ENCODE data around the gene SCD5. TPM values are rescaled to one million over a fixed set of nuclear protein-coding genes. Genes with fewer than 3 reads are reported as not detected.

Gene SCD5
- total RNA-seq, 1 donor from 2014 or later: 36.9 TPM

DNA sequence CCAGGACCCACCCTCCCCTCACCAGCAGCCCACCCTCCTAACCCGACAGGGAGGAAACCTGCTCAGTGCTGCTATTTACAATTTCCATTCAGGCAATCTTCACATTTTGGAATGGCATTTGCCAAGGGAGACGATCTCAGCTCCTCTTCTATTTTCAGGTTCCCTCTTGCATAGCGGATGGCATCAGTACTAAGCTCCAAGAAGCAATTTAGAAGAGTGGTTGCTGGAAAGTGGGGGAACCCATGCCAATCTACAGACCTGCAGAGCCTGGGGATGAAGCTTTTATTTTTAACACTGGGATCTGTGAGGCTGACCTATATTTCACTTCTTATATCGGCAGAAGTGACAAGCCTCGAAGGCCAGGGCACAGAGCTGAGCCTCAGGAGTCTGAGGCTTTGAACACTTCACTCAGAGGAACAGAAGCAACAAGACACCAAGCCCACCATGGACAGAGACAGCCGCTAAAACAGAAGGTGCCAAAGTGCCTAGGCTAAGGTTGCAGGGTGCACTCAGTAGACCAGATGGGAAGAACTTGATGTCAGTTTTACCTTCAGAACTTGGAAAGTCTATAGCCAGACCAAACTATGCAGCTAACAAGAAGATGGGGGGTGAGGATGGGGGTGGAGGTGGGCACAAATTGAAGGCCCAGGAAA is 44.0 kb downstream of the SCD5 start:
- H3K4me2 ChIP-seq: no peak overlapping the region
- no peak for DNase-seq (ENCODE audit: low spot score)
- no peaks in the 10 kb centered on the region for H3F3A ChIP-seq (ENCODE audit: low read depth)
- H3K36me3 ChIP-seq: no peaks in the 10 kb centered on the region
- peaks cover 38% of the 10 kb centered on the region for H4K20me1 ChIP-seq (ENCODE audit: low read depth)
- Mint-ChIP-seq H3K27ac (peak overlapping the region; percentile 31), H3K27me3 (ENCODE audit: insufficient read depth, low read depth) (peaks cover 6% of the 10 kb centered on the region), H3K4me3 (no peak overlapping the region), H3K4me1 (peaks cover 31% of the 10 kb centered on the region), H3K36me3 (peaks cover 2% of the 10 kb centered on the region), H3K9me3 (no peaks in the 10 kb centered on the region)
- no peaks in the 10 kb centered on the region for H3K27me3 ChIP-seq
- peaks cover 4% of the 10 kb centered on the region for H3K4me1 ChIP-seq
- no peaks in the 10 kb centered on the region for H3K79me2 ChIP-seq (ENCODE audit: low read depth)
- no peak overlapping the region for H2AFZ ChIP-seq (replicated peaks)
- H3K9me3 ChIP-seq (ENCODE audit: low read depth): no peaks in the 10 kb centered on the region
- no peak overlapping the region for H3K9ac ChIP-seq
- no peak overlapping the region for H3K4me3 ChIP-seq
- TF ChIP-seq EZH2 (IDR thresholded peaks at IDR 0.05): no peak
- no peak for TF ChIP-seq EZH2phosphoT487 (IDR thresholded peaks at IDR 0.05)
- TF ChIP-seq CTCF (IDR thresholded peaks at IDR 0.05): no peak
- H3K27ac ChIP-seq: no peak overlapping the region

DNA sequence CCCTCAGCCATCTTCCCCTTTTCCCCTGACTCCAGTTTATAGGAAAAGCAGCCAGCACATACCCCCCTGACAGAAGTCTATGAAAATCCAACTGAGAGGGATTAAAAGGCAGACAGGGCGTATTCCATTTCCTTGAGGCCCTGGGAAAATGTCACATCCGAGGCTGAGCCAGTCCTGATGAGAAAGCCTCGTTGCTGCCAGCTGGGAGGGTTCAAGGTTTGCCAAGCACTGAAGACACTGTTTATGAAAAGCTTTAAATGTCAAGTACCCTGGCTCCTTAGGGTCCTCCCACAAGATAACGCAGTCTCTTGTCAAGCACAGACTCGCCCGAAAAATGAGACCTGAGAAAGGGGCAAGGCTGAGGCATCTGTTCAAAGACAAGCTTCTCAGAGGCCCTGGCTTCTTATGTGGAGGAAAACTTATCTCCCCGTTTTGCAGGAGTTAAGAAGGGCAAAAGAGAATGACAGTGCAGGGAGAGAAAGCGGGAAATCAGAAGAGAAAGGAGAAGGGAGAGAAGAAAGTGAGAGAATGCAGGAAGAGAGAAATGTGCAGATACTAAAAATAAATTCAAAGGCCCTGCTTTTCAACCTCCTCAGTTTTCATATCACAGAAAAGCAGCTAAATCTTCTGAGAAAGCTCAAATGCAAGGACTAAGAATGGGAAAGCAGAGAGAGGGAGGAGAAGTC is 44.7 kb downstream of the SCD5 start:
- Histone ChIP-seq H3K4me1 (peaks cover 6% of the 10 kb centered on the region), H3K9me3 (ENCODE audit: low read depth) (no peaks in the 10 kb centered on the region), H3K4me2 (no peak overlapping the region), H3K9ac (no peak overlapping the region), H4K20me1 (ENCODE audit: low read depth) (peaks cover 30% of the 10 kb centered on the region), H3F3A (ENCODE audit: low read depth) (no peaks in the 10 kb centered on the region), H3K4me3 (no peak overlapping the region), H3K79me2 (ENCODE audit: low read depth) (no peaks in the 10 kb centered on the region), H3K27ac (no peak overlapping the region), H3K27me3 (no peaks in the 10 kb centered on the region), H3K36me3 (no peaks in the 10 kb centered on the region), H2AFZ (replicated peaks) (no peak overlapping the region)
- peaks cover 4% of the 10 kb centered on the region for H3K27me3 Mint-ChIP-seq (ENCODE audit: insufficient read depth, low read depth)
- no peaks in the 10 kb centered on the region for H3K9me3 Mint-ChIP-seq
- peaks cover 27% of the 10 kb centered on the region for H3K4me1 Mint-ChIP-seq
- DNase-seq (ENCODE audit: low spot score): no peak
- H3K36me3 Mint-ChIP-seq: peaks cover 2% of the 10 kb centered on the region
- TF ChIP-seq EZH2phosphoT487 (IDR thresholded peaks at IDR 0.05): no peak
- H3K4me3 Mint-ChIP-seq: no peak overlapping the region
- H3K27ac Mint-ChIP-seq: no peak overlapping the region

DNA sequence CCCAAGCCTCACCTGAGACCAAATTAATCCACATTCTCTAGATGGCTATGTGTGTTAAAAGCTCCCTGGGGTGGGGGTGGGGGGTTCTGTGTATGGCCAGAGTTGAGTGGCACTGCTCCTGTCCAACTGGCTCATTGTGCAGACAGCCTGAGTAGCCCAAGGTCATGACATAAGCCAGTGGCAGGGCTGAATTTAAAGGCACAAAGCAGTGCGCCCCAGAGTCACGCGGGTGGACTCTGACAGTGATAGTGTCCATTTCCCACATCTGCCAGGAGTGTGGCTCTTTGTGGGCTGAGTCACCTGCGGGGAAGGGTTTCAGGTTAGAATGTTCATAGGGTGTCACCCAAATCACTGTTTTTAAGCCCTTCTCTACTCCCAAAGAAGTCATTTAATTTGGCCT is 45.4 kb downstream of the SCD5 start:
- H3K9me3 Mint-ChIP-seq: no peaks in the 10 kb centered on the region
- no peak overlapping the region for H3K27ac ChIP-seq
- H3K27me3 ChIP-seq: no peaks in the 10 kb centered on the region
- H3K27ac Mint-ChIP-seq: no peak overlapping the region
- H3K36me3 ChIP-seq: no peaks in the 10 kb centered on the region
- H3F3A ChIP-seq (ENCODE audit: low read depth): peaks cover 5% of the 10 kb centered on the region
- H3K36me3 Mint-ChIP-seq: peaks cover 2% of the 10 kb centered on the region
- H3K4me1 Mint-ChIP-seq: peaks cover 31% of the 10 kb centered on the region
- peaks cover 13% of the 10 kb centered on the region for H3K4me1 ChIP-seq
- TF ChIP-seq EZH2phosphoT487 (IDR thresholded peaks at IDR 0.05): no peak
- no peak for TF ChIP-seq EZH2 (IDR thresholded peaks at IDR 0.05)
- TF ChIP-seq CTCF (IDR thresholded peaks at IDR 0.05): no peak
- H2AFZ ChIP-seq (replicated peaks): no peak overlapping the region
- no peak for DNase-seq (ENCODE audit: low spot score)
- no peak overlapping the region for H3K4me3 ChIP-seq
- no peak overlapping the region for H3K9ac ChIP-seq
- H3K4me3 Mint-ChIP-seq: no peak overlapping the region
- H4K20me1 ChIP-seq (ENCODE audit: low read depth): peaks cover 31% of the 10 kb centered on the region
- no peaks in the 10 kb centered on the region for H3K79me2 ChIP-seq (ENCODE audit: low read depth)
- H3K27me3 Mint-ChIP-seq (ENCODE audit: insufficient read depth, low read depth): peaks cover 4% of the 10 kb centered on the region
- no peaks in the 10 kb centered on the region for H3K9me3 ChIP-seq (ENCODE audit: low read depth)
- no peak overlapping the region for H3K4me2 ChIP-seq
